CD4-positive, alpha-beta T cell treated with Interferon alpha-2 for 1 hour (primary cell): ENCODE results near the gene EPHB1.
"Not testable (repeated sequence)": the region's sequence is repeated elsewhere in the genome, so short reads cannot be mapped to it uniquely, and the experiment has no call there.

Experiments used
- DNase-seq, 2 donors: peaks; one replicate each; pipeline ENCODE4 v3.0.0-alpha.2; 2020 to 2022

EPHB1 gene

DNA sequence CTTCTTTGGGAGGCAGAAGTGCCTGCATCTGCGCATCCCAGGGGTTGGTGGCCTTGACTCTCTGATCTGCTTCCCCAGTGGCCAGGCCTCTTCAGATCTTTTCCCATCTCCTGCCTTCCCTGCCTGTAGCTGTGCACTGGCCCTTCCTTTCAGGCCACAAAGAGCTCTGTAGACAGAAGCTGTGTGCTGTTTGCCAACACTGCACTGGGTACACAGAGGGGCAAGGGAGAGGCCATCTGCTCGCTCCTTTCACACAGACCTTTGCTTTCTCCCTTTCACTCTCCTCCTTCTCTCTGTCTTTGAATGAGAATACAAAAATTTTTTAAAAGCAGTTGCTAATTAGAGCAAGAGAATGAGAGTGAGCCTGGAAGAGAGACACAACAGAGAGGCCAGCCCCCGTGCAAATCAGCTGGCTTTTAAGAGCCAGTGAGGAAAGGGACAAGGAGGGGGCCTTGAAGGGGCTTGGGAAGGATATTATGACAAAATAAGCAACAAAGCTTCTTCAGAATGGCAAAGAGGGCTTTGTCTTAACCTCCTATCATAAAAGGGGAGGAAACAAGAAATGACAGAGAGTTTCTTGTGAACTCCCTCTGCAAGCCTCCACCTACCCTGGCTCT lies 170.9 kb downstream of the EPHB1 start:
- DNase-seq: no peak

DNA sequence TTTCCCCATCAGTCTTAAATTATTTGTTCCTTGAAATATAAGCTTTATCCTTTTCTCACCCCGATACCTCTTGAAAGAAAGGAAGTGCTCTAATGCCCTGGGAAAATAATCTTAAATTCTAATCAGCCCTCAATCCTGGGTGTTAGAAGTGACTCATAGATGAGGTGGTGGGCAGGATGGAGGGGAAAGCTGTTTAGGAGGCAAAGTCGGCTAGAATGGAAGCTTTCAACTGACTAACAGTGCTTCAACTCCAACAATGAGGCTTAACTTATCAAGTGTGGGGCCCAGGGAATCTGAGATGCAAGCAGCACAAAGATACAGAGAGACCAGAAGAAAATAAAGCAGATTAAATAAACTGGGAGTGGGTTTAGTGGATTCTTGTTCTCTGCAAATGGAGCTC lies 175.8 kb downstream of the EPHB1 start:
- DNase-seq: no peak

DNA sequence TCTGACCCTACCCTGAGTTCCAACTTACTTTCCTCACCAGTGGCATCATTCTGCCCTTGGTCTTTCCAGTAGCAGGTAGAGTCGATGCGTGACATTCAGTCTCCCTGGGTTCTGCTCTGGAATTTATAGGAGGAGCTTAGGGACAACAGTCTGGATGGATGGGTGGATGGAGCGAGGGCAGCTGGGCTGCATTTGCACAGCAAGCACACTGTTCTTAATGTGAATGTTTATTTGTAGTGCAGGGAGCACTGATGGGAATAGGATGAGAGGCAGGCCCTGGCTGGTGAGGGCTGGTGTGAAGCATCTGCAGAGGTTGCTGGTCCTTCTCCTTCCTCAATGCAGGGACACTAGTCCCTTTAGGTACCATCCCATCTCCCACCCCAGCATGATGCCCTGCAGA lies 176.2 kb downstream of the EPHB1 start:
- DNase-seq: no peak

DNA sequence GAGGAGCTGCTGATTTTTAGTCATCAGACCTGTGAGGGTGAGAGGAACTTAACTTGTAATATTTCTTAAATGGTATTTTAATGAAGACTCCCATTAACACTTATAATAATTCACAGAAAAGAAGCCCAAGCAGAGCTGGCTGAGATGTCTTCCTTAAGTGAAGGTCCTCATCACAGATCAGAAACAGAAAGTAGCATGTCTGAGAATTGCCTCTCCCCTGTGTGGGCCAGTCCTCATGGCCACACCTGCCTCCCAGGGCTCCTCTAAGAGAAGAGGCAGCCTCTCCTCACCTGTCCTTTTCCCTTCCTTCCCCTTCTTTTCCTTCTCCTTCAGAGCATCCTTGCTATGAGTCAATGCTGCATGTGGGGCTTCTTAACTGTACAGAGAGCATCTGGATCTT lies 176.8 kb downstream of the EPHB1 start:
- not testable (repeated sequence) for DNase-seq

DNA sequence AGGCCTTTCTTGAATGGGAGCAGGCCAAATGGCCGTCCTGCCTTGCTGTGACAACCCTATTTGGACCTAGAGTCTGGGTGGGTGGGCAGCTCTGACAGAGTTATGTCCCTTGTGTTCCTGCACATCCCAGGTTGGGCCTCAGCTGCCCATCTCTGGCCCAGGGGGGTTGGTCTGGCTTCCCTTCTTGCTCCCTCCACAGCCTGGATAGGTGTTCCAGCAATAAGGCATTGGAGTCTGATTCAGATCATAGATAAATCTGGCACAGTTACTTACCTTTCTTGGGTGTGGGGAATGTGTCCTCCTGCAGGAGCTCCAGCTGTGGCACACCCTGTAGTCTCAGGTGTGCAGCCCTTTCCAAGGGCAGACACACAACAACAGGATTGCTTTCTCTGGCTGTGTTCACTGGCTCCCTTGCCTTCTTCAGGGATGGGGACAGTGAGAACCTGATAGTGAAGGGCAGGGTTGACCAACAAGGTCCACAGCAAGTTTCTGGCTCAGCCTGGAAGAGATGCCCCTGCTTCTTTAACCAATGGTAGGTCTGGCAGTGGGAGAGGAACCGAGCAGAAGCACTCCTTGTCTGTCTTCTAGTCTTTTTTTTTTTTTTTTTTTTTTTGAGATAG lies 177.9 kb downstream of the EPHB1 start:
- no peak for DNase-seq

GRCh38 chr3:134974624-134975023 lies 179.6 kb downstream of the EPHB1 start:
- DNase-seq: no peak

DNA sequence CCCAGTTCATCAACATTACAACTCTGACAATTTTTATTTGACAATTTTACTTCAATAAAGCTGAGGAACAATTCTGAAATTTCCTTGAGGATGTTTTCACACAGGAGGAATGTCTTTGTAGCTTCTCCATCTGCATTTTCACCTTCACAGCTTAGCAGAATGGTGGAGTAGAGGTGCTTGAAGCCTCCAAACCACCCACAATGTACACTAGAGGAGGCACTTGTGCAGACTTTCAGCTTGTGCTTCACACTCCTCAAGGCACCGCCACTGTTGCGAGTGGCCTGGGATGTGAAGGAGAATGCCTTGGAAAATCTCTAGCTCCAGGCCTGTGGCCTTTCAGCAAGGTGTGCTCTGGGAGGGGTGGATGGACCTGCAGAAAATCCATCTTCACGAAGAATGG lies 181.9 kb downstream of the EPHB1 start:
- no peak for DNase-seq

DNA sequence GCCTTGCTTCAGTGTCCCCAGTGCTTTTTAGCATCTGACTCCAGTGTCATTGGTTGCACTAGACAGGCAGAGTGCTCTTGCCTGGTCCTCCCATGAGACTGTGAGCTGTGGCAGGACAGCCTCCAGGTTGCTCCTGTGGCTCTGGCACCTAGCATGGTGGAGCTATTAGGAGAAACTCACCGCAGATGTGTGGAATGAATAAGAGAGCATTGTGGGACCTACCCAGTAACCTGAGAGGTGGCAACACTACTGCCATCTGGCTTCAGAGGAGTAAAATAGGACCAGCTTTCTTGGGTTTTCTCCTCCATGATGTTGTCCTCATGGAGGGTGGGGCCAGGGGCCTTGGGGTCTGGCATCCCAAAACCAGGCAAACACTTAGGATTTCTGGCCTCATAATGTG lies 183.6 kb downstream of the EPHB1 start:
- no peak for DNase-seq

DNA sequence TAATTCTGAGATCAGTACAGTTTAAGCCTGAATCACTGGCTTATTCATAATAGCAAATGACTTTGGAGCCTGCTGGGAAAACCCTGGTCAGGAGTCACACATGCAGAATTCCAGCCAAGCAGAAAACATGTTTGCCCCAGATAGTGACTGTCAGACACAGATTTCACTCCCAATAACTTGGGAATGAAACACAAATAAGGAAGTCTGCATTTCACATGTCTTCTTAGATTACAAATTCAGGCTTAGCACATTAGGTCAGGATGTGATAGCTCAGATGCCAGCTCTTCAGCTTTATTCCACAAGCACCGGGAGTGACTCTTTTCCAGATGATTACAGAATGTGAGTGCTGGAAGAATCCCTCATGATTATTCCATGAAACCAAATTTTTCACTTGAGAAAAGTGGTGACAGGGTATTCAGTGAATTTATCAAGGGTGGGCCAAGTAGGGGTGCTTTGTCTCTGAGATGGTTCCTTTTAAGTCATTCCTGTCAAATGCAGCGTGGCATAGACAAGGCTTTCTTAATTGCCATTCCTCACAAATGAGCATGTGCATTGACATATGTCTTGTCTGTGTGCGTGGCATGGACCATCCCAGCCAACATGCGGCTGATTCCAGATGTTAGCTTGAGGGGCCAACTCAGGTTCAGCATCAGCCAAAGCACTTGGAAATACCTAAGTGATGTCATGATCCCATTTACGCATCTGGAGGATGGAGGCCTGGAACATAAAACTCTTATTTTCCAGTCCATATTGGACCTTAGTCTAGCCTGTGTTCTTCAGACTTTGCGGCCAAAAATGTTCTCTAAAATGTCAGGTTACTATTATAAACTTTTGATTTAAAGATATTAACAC lies 191.0 kb downstream of the EPHB1 start:
- DNase-seq: no peak

DNA sequence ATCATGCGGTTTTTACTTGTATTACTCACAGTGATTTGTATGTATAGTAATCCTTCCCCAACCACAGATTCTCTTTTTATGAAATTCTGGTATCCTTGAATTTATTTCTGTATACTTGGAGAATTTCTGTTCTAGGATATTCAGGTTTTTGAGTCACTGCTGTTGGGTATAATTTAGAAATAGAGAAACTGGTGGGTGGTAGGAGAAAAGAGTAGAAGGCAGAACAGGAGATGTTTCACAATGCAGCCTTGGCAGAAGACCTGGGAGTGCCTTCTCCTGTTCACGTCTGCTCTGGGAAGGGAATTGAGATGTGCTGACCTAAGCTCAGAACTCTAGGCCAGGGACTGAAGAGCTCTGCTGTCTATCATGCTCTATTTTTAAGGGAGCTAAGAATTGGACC lies 193.6 kb downstream of the EPHB1 start:
- no peak for DNase-seq

- no peak for DNase-seq
These were observed 195.9 kb downstream of the EPHB1 start for GRCh38 chr3:134991003-134991402.

- no peak for DNase-seq
These were observed 196.5 kb downstream of the EPHB1 start for GRCh38 chr3:134991472-134992010.

- no peak for DNase-seq
These were observed 197.1 kb downstream of the EPHB1 start for GRCh38 chr3:134992180-134992579.

GRCh38 chr3:134992586-134992985 lies 197.5 kb downstream of the EPHB1 start:
- DNase-seq: no peak

DNA sequence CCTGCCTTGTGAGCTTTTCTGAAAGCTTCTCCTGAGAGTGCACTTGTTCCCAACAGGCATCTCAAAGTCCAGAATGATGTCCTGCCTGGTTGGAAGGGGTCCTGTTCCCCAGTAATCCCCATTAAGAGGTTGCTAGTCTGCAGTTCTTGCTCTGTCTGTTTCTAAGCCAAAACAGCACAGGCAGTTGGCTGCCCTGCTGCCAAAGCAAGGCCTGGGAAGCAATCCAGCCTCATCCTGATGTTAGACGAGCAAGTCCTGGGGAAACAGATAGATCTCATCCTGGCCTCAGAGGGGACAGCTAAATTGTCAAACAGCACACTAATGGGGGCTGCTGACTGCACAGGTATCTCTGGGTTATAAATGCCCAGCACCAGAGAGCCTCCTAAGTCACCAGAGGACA lies 198.0 kb downstream of the EPHB1 start:
- DNase-seq: no peak

DNA sequence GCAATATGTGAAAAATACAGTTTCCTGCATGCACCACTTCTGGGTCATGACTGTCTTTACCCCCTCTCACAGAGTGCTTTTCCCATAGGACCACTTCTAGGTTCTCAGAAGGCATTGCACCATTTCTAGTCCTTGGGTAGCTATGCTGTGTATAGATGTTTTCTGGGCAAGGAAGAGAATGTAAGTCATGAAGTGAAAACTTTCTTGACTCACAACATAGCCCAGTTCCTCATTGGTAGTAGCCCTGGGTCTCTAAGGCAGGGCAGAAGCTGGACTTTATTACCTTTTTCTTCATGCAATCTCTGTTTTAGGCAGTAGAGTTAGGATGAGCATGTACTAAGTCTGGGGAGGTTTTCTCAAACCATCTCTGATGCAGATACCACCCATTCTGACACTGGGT lies 203.1 kb downstream of the EPHB1 start:
- no peak for DNase-seq

DNA sequence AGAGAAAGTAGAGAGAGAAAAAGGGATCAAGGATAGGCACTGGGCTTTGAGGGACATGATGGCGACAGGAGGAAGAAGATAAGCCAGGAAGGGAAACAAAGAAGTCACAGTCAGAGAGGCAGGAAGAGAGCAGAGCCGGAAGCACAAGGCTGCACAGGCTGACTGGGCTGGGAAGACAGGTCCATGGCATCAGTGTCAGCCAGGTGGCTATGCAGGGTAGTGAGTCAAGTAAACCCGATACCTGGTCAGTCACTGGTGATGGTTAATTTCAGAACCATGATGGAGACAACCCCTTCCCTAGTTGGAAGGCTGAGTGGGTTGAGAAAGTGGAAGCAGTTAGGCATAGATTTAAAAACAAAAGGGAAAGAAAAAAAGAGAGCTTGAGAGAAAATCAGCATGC lies 203.8 kb downstream of the EPHB1 start:
- DNase-seq: no peak

DNA sequence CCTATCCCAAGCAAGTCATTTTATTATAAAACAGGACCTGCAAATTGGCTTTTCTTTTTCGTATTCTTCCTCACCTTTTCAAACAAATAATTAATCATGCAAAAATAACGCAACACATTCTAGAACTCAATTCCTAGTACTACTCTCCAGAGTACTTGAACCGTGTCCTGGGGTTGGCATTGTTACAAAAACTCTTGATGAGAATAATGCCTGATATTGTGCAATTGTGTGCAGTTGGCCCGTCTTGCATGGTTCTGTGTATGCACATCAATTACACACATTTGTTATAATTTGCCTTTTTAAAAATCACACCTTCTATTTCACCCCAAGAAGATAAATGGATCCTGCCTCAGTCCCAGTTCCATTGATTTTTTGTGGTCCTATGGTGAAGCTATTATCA lies 205.4 kb downstream of the EPHB1 start:
- no peak for DNase-seq

- not testable (repeated sequence) for DNase-seq
These were observed 210.6 kb downstream of the EPHB1 start for GRCh38 chr3:135005616-135006015.

GRCh38 chr3:135007607-135008006 lies 212.5 kb downstream of the EPHB1 start:
- no peak for DNase-seq

DNA sequence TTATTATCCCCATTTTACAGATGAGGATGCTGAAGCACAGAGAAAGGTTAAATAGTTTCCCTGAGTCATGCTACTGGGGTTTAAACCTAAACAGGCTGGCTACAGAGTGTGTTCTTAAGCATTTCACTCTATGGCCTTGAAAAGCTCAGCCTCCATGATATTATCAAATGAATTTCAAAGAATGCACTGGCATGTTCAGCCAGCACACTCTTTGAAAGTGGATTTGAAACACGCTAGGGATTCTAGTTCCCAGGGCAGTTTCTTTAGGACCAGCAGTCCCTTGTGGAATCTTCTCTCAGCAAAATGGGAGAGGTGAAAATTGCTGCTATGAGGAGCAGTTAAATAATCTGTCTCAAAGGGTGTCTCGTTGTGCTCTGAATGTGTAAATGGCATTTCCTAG lies 213.3 kb downstream of the EPHB1 start:
- no peak for DNase-seq

DNA sequence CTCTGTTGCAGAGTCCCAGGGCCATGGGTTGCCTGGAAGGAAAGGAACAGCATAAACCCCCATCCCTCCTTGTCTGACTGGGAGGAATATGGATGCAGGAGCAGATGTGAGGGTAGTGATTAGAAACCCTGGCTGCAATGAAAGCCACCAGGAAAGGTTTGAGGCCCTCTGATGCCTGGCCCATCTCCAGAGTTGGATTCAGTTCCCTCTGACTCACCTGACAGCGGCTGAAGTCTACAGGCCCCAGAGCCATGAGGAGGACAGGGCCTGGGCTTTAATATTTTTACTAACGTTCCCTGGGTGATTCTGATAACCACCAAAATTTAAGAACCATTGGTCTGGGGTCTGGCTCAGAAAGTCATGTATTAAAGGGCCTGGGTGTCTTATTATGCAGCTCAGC lies 214.0 kb downstream of the EPHB1 start:
- no peak for DNase-seq

DNA sequence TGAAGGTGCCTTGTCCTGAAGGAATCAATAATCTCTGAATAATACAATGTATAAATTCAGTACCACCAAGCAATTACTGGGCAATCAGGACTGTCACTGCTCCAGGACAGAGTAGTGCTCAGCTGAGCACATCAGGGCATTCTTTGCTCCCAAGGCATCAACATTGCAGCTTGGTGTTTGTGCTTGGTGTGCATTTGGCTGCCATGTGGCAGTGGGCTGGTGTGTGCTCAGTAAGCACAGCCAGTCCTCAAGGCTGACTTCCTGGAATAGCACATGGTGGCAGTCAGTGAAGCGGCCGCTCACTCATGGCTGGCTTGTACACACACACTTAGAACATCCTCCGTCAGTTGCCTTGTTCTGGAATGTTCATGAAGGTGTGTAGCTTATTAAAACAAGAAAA lies 217.0 kb downstream of the EPHB1 start:
- DNase-seq: no peak

DNA sequence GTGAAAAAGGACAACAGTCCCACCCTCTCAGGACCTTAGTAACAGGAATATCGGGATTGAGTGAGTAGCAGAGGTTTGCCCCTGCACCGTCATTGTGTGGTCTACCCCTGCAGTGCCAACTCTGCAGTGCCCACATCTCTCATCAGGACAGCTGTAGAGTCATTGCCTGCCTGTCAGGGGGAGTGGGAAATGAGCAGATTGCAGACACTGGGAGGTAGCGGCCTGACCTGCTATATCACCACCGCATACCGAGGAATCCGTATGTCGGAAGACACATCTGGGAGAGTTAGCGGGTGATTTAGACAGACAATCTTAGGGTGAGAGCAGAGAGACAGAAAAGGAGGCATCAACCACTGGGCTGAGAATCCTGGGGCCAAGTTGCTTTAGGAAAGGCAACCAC lies 218.1 kb downstream of the EPHB1 start:
- DNase-seq: no peak
